HG02884 (cell line): ENCODE measurements around the gene HYOU1.
"Not testable (repeated sequence)": the region's sequence is repeated elsewhere in the genome, so short reads cannot be mapped to it uniquely, and the experiment has no call there.

Experiments
- ATAC-seq: cut with Tn5 transposase; IDR thresholded peaks from one replicate; pipeline ENCODE4 v1.9.1; 2021; ENCODE audit warnings: mild to moderate bottlenecking, moderate library complexity; ENCODE audit not compliant: unreplicated experiment

Gene HYOU1

GRCh38 chr11:119047205-119047604 is 9.8 kb downstream of the HYOU1 start:
- no peak for ATAC-seq

GRCh38 chr11:119046489-119046888 is 10.5 kb downstream of the HYOU1 start:
- ATAC-seq: no peak

DNA sequence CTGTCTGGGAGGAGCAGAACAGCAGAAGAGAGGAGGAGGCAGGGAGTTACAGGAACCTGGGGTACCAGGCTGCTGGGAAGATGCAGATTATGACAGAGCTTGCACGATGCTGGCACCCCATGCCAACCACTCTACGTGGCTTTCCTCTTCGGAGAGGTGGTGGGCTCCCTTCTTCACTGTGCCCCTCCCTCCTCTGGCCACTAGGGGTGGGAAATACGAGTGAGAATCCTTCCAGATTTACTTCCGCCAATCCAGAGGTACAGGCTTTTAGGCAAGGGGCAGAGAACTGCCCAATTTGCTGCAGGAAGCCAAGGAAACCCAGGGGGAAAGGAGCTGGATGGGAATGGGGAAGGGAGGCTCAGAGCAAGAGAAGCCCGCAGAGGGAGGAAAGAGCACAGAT is 12.3 kb downstream of the HYOU1 start:
- no peak for ATAC-seq

GRCh38 chr11:119042927-119043326 is 14.1 kb downstream of the HYOU1 start:
- ATAC-seq: no peak

GRCh38 chr11:119041821-119042514 is 15.0 kb downstream of the HYOU1 start:
- ATAC-seq: no peak

DNA sequence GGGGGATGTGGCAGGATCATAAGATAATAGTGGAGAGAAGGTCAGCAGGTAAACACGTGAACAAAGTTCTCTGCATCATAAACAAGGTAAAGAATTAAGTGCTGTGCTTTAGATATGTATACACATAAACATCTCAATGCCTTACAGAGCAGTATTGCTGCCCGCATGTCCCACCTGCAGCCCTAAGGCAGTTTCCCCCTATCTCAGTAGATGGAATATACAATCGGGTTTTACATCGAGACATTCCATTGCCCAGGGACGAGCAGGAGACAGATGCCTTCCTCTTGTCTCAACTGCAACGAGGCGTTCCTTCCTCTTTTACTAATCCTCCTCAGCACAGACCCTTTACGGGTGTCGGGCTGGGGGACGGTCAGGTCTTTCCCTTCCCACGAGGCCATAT is 17.5 kb downstream of the HYOU1 start:
- not testable (repeated sequence) for ATAC-seq

DNA sequence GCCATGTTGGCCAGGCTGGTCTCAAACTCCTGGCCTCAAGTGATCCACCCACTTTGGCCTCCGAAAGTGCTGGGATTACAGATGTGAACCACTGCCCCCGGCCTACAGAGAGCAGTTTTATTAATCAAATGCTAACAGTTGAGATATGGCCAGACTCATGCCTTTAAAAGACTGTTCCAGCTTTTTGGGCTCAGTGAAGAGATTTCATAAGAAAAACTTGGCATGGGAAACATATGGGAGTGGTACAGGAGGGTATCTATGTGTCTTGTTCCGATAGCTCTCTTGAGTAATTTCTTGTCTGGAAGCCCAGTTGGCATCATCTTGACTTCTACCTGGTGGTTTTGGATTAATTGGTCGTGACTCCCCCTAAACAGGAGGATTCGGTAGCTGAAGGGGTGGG is 18.1 kb downstream of the HYOU1 start:
- ATAC-seq: no peak

DNA sequence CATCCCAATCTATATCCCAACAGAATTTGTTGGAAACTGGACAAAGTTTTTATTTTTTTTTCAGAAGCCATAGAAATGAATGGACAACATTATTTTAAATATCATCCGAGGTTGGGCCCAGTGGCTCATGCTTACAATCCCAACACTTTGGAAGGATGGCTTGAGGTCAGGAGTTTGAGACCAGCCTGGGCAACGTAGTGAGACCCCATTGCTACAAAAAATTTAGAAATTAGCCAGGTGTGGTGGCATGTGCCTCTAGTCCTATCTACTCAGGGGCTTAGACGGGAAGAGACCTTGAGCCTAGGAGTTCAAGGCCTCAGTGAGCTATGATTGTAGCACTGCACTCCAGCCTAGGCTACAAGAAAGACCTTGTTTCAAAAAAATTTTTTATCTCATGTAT is 22.2 kb downstream of the HYOU1 start:
- no peak for ATAC-seq

DNA sequence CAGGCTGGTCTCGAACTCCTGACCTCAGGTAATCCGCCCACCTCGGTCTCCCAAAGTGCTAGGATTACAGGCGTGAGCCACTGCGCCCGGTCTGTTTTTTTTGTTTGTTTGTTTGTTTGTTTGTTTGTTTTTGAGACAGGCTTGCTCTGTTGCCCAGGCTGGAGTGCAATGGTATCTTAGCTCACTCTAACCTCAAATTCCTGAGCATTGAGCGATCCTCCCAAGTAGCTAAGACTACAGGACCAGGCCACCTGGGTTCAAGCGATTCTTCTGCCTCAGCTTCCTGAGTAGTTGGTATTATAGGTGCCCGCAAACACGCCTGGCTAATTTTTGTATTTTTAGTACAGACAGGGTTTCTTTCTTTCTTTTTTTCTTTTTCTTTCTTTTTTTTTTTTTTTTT is 23.6 kb downstream of the HYOU1 start:
- ATAC-seq: not testable (repeated sequence)

GRCh38 chr11:119031912-119032280 is 25.1 kb downstream of the HYOU1 start:
- ATAC-seq: no peak

- ATAC-seq: peak; percentile 83
These were observed 26.5 kb downstream of the HYOU1 start, which contains the start of gene SLC37A4 for GRCh38 chr11:119030329-119031047. SLC37A4 (minus strand) TSS chr11:119030877.

DNA sequence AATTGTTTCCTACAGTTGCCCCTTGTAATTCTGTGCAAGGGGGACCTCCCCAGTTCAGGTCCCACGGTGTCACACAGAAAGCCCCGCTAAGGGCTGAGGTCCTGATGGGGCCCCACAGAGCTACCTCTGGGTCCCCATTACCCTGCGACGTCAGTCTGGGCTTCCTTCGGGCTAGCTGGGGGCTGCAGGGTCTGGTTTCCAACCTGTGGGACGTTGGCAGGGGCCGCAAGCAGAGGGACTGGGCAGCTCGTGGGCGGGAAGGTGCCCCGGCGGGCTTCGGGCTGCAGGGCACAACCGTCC is 27.0 kb downstream of the HYOU1 start:
- ATAC-seq: peak; percentile 13

DNA sequence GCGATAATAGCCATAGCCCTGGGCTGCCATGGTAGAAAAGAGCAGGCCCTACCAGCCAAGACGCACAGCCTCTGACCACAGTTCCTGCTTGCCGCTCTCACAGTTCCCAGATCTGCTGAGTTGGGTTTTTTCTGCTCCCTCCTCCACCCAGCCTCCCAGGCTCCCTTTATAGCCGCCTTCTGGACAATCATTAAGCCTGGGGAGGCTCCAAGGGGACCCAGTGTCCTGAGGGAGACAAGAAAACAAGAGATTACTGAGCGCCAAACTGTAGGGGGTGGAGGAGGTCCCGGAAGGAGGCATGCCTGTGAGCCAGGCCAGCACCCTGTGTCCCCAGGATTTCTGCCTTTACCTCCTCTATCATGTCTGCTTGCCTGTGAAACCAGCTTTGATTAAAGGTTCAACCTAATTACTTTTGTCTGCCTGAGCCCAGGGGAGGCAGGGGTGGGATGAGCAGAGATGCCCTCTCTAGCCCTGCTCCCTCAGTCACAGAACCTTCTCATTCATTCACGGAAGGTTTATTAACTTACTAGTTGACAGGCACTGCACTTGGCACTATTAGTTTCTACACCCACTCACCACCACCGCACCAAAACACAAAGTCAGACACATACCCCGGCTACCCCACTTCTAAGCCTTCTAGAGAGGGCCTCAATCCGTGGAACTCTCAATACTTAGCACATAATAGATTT is 27.5 kb downstream of the HYOU1 start:
- ATAC-seq: peak; percentile 8

GRCh38 chr11:119029069-119029339 is 28.0 kb downstream of the HYOU1 start:
- no peak for ATAC-seq

GRCh38 chr11:119028346-119029068 is 28.5 kb downstream of the HYOU1 start:
- ATAC-seq: no peak

GRCh38 chr11:119027561-119028345 is 29.3 kb downstream of the HYOU1 start:
- no peak for ATAC-seq

GRCh38 chr11:119026970-119027369 is 30.0 kb downstream of the HYOU1 start:
- ATAC-seq: no peak

DNA sequence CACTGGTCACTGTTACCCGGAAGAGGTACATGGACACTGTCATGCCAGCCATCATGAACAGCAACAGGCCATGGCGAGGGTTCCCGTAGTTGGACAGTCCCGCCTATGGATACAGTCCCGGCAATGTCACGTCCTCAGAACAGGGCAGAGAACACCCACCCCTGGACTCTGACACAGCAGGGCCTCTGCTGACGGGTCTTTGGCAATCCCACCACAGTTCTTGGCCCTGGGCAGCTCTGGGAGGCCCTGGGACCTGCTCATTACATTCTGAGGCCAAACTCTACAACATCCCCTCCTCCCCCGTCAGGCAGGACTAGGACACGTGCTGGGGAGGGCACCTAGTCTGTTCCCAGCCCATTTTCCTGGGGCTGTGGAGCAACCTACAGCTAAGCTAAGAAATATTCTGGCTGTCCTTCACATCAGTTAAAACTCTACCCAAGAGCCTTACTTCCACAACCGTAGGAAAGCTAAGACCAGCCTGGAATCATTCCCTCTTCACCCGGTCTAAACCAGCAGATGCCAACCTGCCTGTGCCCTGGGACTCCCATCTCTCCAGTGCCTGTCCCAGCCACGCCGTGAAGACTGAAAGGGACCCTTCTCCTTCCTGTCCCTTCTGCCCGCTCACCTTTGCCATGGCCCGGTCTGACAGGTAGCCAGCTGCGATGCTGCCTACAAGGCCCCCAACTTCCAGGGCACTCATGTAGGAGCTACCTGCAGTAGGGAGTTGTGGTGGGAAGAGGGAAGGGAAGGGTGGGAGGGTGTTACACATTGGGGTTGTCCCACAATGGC is 30.8 kb downstream of the HYOU1 start:
- ATAC-seq: no peak

DNA sequence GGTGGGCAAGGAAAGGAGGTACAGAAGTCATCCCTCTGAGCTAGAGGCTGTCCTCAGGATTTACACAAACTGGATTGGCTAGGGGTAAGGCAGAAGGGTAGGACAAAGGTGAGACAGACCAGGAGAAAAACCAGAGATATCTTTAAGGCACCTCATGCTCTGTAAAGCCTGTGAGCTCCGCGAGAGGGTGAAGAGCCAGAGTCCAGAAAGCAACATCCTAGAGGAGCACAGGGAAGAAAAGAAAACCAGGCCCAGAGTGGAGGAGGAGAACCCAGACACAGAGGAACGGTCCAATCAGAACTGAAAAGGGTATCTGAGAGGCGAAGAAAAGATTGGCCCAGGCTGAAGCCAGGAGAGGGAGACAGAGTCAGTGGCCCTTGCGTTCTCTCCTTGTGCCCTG is 31.5 kb downstream of the HYOU1 start:
- ATAC-seq: no peak

- ATAC-seq: no peak
These were observed 31.9 kb downstream of the HYOU1 start for GRCh38 chr11:119025099-119025473.
